NAMALWA (cell line): Measurements from ENCODE around the gene RTN4.
"Not testable (repeated sequence)": the region's sequence is repeated elsewhere in the genome, so short reads cannot be mapped to it uniquely, and the experiment has no call there.

Experiments
- DNase-seq: peaks from one replicate; pipeline ENCODE4 v3.0.0-alpha.2; 2015; ENCODE audit warnings: low spot score

Gene RTN4

DNA sequence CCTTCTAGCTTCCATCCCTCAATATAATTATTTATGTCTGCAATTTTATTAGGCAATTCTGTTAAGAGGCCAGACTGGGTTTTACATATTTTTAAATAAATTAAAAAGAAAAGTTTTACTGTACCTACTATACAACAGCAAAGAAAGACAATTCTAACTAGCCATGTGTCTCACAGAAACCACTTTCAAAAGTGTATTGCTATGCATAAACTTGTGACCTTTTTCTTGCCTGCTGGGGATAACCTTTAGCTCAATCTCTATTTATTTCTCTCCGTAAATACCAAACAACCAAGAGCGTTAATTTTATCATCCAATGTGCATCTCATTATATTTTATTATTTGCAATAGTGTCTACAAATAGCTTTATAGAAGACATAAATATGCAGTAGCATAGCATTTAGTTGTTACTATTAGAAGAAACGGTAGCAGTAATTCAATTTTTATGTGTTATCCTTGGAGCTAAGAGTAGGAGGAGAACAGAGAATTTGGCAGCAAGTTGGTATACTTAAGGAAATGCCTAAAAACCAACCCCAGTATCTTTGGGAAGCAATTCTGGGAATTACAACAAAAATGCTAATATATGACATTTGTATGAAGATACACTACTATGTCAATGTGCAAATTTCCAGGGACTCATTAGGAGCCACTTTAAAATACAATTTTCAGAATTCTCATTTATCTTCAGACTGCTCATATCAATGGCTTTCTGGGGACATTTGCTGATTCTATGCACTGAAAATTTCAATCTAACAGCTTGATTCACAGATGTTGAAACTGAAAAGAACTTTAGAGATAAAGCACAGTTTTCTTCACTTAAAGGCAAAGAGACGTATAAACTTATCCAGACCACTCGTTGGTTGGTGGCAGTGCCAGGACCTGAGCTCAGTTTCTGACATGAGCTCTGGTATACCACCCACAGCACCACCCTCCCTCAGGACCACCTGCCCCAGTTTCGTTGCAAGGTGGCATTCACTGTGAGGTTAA, 23.0 kb upstream of the RTN4 start:
- no peak for DNase-seq

DNA sequence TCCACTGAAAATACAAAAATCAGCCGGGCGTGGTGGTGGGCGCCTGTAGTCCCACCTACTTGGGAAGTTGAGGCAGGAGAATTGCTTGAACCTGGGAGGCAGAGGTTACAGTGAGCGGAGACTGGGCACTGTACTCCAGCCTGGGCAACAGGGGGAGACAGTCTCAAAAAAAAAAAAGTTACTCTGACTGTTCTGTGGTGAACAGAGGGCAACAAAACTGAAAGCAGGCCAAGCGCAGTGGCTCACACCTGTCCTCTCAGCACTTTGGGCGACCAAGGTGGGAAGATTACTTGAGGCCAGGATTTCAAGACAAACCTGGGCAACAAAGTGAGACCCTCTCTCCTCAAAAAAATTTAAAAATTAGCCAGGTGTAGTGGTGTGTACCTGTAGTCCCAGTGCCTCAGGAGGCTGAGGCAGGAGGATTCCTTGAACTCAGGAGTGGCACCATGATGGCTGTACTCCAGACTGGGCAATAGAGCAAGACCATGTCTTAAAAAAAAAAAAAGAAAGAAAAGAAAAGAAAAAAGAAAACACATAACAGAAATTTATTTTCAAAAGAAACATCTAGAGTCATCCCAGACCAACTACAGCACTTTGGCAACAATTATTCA, 13.6 kb upstream of the RTN4 start:
- DNase-seq: no peak

DNA sequence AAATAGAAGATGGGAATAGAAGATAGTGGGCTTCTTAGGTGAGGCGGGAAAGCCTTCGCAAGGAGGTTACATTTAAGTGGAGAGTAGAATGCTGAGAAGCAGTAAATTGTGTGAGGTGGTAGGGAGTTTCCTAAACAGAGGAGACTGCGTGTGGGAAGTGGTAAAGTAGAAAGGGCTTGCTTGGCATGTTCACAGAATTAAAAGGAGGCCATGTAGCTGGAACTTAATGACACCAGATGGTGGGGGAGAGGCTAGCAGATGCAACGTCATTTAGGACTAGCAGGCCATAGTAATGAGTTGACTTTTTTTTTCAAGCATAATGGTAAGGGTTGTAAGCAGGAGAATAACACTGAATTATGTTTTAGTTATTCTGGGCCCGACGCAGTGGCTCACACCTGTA, 13.0 kb upstream of the RTN4 start:
- no peak for DNase-seq

DNA sequence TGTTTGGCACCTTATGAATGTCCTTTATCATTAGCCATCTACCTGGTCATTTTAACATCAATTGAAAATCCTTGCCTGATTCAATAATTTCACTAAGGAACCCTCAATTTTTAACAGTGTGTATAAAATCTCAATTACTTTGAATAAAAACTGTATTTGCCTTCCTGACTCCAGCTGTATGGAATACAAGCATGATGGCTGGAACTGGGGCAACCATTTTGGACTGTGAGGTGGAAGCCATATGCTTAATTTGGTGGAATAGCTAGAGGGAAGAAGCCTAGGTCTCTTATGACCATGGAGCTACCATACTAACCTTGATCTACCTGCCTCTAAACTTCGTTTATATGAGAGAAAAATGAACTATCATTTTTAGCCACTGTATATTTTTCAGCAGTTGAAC, 12.5 kb upstream of the RTN4 start:
- DNase-seq: no peak

DNA sequence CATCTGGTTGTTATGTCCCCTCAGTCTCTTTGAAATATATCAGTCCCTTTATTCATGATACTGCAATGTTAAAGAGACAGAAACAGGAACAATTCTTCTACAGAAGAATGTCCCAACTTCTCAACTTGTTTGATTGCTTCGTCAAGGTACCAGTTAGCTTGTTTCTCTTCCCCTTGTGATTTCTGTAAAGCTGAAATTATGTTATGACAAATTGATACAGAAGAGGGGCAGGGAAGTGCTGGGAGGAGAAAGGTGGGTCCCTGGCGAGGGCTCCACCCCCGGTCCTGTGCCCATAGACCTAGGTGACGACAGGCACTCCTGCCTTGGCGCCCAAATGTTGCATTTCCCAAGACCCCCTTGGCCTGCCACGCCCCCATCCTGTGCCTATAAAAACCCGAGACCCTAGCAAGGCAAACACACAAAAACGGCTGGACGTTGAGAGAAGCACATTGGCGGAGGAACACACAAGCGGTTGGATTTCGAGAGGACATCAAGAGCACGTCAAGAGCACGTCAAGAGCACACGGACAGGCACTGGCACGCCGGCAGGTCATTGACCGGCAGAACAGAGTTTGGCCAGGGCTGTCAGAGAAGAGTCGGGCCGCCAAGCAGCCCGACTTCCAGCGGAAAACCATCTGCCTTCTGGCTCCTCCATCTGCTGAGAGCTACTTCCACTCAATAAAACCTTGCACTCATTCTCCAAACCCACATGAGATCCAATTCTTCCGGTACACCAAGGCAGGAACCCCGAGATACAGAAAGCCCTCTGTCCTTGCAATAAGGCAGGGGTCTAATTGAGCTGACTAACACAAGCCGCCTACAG, 11.5 kb upstream of the RTN4 start:
- DNase-seq: no peak

DNA sequence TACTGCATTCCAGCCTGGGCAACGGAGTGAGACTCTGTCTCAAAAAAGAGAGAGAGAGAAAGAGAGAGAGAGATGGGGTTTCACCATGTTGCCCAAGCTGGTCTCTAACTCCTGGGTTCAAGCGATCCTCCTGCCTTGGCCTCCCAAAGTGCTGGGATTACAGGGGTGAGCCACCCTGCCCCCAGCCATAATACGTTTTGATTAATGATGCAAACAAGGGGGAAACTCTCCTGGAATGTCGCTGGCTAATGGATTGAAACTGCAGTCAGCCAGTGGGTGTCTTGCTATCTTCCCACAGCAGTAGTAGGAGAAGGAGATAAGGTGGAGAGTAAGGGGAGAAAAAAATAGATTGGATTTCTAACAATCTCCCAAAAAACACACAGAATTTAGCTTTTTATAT, 9.5 kb upstream of the RTN4 start:
- no peak for DNase-seq

DNA sequence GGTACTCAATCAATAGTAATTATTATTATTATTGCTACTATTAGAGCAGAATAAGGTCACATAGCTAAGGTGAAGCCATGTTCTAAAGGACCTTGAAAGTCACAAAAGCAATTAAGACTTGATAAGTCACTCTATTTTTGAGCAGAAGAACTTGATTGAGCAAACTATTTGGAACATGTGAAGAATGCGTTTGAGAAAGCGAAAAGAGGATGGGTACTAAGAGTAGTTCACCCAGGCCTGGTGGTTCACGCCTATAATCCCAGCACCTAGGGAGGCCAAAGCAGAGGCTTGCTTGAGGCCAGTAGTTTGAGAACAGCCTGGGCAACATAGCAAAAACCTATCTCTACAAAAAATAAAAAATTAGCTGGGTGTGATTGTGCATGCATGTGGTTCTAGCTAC, 7.2 kb upstream of the RTN4 start:
- DNase-seq: no peak

DNA sequence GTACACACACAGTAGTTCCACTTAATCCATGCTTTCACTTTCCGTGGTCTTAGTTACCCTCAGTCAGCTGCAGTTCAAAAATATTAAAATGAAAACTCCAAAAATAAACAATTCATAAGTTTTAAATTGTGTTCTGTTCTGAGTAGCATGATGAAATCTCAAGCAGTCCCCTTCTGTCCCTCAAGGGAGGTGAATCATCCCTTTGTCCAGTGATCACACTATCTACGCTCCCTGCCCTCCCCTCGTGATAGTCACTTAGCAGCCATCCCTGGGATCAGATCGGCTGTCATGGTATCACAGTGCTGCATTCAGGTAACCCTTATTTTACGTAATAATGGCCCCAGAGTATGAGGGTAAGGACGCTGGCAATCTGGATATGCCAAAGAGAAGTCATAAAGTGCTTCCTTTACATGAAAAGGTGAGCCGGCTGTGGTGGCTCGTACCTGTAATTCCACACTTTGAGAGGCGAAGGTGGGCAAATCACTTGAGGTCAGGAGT, 5.8 kb upstream of the RTN4 start:
- DNase-seq: no peak

DNA sequence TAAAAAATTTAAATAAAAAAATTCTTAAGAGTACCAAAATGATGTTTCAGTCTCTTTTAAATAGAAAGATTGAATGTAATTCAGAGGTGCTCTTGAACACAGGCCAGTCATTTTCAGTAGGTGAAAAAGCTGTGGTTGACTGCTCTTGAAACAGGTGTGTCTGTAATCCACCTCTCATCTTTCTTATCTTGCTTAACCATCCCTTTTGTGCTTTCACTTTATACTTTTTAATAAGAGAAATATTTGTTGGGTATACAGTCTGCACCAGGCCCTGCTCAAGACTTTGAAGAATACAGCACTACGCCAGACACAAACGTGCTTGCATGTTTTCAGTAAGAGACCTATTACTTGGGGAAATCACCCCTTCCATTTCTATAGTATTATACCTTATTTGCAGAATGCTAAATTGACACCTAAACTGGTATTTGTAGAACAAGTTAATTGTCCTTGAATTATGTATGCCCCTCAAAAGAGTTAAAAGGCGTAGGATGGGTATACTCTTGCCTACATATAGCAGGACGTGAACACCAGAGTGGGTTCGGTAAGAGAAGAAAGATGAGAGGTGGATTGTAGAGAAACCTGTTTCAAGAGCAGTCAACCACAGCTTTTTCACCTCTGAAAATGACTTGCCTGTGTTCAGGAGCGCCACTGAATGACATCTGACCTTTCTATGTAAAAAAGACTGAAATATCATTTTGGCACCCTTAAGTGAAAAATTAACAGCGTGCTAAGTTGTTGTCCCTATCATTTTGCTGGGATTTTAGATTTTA, 4.0 kb upstream of the RTN4 start:
- no peak for DNase-seq

DNA sequence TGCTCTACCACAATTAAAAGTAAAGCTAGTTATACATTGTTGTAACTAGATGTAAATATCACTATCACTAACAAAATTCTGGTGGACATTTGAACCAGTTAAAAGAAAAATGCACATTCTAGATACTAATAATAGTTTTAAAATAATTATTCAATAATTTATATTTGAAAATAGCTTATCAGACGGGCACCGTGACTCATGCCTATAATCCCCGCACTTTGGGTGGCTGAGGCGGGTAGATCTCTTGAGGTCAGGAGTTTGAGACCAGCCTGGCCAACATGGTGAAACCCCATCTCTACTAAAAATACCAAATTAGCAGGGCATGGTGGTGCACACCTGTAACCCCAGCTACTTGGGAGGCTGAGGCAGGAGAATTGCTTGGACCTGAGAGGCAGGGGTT, 3.0 kb upstream of the RTN4 start:
- not testable (repeated sequence) for DNase-seq

DNA sequence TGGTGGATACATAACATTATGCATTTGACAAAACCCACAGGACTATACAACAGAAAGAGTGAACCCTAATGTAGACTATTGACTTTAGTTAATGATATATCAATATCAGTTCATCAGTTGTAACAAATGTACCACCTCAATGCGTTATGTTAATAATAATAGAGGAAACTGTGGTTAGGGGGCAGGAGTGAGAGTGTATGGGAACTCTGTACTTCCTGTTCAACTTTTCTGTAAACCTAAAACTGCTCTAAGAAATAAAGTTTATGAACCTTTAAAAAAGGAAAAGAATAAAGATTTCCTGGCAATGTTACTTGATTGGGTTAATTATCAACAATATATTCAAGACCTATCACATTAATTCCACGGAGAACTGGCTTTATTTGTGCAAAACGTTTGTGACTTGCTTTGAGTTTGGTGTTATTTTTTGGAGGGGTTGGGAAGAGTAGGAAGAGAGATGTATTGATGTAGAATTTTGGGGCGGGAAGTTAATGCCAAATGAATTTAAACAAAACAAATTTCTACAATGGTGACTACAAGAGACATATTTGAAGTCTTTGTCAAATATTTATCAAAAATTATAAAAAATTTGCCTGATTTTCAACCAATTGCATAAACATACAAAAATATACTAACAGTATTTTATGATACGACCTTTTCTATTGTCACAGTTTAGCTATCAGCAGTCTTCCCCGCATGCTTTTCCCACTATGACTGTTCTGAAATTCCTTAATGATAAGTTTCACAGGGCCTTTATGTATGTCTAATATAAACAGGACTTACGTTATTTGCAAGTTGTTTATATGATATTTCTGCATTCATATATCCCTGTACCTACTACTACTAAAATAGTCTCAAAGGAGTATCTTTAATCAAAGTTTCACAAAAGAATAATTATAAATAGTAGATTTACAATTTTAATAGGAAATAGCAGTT, 2.1 kb upstream of the RTN4 start:
- peak; percentile 65 for DNase-seq

DNA sequence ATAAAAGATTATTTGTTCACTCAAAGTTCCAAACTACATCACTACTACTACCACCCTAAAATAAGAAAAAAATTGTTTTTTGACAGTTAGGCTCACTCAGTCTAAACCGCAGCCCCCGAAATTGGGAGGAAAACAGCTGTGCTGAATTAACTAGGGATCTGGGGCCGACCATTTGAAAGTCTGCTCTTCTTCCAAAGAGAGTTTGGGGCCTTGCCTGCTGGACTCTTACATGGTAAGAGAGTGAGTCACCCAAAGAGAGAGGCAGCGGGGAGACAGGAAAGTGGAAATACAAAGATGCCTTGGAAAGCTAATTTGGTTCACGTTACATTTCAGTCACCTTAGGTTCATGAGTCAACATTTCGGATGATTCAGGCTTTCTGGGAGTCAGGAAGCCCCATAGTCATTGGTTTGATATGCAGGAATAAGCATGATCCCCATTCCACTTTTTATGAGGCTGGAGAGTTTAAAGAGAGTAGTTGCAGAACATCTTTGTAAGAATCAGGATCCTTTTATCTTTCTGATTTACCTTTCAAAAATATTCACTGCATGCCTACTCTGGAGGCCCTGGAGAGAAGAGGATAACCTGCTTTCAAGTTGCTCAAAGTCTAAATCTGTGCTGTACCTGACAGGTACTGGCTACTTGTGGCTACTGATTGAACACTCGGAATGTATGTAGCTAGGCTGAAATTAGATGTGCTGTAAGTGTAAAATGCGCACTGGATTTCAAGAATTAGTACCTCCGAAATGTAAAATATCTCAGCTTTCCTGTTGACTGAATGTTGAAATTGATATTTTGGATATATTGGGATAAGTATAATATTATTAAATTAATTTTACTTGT, 995 bp upstream of the RTN4 start:
- DNase-seq: peak; percentile 57

DNA sequence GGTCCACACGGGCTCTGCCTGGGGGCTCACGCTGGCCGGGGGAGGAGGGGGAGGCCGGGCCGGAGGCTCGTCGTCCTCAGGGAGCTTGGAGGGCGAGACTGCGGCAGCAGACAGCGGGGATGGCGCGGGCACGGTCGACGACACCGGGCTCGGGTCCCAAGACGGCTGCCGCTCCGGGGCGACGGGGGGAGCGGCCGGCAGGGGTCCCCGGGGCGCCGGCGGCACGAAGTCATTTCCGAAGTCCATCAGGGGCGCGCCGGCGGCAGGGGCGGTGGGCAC, 491 bp downstream of the RTN4 start:
- no peak for DNase-seq

DNA sequence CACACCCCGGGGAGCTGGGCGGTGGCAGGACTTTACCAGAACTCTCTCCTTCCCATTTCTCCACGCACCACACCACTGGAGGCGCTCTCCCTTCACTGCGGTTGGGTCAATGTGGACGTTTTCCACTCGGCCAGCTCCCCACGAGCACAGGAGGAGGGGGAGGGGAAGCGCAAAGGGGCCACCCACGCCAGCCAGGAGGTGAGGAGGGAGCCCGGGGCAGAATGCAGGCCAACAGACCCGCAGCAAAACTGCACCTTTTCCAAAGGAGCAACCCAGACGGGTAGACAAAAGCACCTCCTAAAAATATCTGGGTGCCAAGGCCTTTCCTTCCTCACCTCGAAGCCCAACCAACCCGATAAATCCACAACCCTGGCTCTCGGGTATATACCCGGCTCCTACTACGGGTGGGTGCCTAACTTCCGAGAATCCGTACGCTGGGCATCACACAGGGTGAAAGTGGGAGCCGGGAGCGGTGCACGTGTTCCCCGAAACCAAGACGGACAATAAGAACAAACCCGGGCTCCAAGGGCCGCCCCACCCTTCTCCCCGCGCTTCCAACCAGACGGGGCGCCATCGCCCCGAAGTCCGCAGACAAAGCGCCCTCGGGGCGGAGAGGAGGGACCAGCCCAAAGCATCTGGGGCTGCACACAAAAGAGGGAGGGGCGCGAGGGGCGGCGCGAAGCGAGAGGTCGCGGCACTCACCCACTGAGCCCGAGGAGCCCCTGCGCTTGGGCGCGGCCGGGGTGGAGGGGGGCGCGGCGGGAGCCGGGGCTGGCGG, 1.0 kb downstream of the RTN4 start:
- DNase-seq: peak; percentile 90

DNA sequence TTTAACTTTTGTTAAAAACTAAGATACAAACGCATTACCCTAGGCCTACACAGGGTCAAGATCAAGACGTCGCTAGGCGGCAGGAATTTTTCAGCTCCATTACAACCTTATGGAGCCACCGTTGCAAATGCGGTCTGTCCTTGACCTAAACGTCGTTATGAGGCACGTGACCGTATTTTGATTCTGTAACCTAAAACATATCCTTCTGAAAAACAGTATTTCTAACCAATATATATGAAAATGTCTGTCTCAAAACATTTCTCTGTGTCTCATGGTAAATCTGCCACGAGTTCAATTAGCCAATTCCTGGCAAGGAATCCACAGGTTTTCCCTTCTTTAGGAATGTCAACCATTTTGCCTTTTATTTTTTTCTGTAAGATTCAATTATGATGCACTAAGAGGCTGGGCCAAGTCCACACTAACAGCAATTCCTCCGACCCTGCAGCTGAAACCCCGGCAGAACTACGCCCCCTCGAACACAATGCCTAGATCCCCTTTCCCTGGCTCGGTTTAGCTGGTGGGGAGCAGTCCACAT, 1.7 kb downstream of the RTN4 start:
- peak; percentile 62 for DNase-seq

DNA sequence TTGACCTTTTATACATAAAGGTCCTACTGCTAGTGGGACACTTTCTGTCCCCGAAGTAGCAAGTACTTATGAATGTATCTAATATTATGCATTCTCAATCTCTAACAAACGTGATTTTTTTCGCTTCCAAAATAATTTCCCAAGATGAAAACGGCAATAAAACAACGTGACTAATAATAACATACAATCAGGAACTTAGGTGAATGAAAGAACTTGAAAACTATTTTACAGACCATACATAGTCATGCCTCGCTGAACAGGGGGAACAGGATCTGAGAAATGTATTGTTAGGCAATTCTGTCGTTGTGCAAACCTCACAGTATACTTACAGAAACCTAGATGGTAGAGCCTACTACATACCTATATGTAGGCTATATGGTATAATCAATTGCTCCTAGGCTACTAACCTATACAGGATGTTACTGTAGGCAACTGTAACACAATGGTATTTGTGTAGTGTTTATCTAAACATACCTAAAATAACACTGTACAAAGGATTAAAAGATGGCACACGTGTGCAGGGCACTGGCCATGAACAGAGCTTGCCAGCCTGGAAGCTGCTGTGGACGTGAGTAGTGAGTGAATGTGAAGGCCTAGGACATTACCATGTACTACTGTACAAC, 2.5 kb downstream of the RTN4 start:
- peak; percentile 56 for DNase-seq

DNA sequence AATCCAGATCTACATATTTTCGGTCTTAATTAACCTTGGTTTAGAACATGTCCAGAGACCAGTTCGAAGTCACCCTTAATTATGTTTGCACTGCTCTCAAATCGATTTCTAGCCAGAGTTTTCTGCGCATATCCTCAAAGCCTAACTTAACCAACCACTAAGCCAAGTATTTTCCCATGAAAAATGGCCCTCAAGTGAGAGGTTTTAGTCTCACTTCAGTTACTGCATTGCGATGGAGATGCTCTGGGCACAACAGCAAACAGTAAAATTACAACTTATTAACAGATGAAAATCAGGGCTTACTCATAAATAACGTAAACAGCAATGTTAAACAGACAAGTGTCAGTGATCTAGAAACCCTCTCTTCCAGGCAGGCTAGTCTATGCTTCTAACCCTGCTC, 4.5 kb downstream of the RTN4 start:
- no peak for DNase-seq

DNA sequence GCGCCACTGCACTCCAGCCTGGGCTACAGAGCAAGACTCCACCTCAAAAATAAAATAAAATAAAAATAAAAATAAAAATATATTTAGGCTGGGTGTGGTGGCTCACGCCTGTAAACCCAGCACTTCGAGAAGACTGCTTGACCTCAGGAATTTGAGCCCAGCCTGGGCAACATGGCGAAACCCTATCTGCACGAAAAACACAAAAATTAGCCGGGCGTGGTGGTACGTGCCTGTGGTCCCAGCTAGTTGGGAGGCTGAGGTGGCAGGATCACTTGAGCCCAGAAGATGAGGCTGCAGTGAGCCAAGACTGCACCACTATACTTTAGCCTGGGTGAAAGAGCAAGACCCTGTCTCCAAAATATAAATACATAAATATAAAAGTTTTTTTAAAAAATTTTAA, 6.4 kb downstream of the RTN4 start:
- DNase-seq: no peak
